Mucosa of descending colon (tissue), 3 donors: ENCODE results near the gene PRL. TPM values are rescaled to one million over a fixed set of nuclear protein-coding genes. Genes with fewer than 3 reads are reported as not detected.

Experiments
- ATAC-seq: fragments of 200-7000 bp; cut with Tn5 transposase; one replicate; pipeline ENCODE4 v1.9.1; 2020; ENCODE audit warnings: mild to moderate bottlenecking, moderate library complexity
- DNase-seq, 3 donors: peaks; one replicate each; pipeline ENCODE4 v3.0.0-alpha.2; 2020
- H3K36me3 ChIP-seq: fragments of 200-600 bp; one replicate; pipeline ENCODE4 v1.8.0; 2021; ENCODE audit warnings: low read depth, mild to moderate bottlenecking
- H3K4me1 ChIP-seq: fragments of 200-600 bp; one replicate; pipeline ENCODE4 v1.8.0; 2021; ENCODE audit warnings: low read depth, mild to moderate bottlenecking
- H3K4me3 ChIP-seq: fragments of 200-600 bp; one replicate; pipeline ENCODE4 v1.8.0; 2021; ENCODE audit warnings: mild to moderate bottlenecking
- H3K9me3 ChIP-seq: fragments of 200-600 bp; one replicate; pipeline ENCODE4 v1.8.0; 2021; ENCODE audit warnings: mild to moderate bottlenecking
- CTCF ChIP-seq: fragments of 200-600 bp; IDR thresholded peaks from one replicate; pipeline ENCODE4 v1.8.0; 2022; ENCODE audit warnings: antibody characterized with exemption, mild to moderate bottlenecking
- intact Hi-C, 2 donors: fragments of 100-400 bp; cut with DNase I in 1 of 2; cut with micrococcal nuclease in 1 of 2; formaldehyde crosslinking; loops; one replicate each; pipeline versions ENCODE4 v1.11.0 to v1.11.1; 2022; cut with DNase I, micrococcal nuclease
- total RNA-seq, 3 donors: library from RNA; stranded (reverse); fragmentation: NEBNext Ultra II Directional in 2 of 3; extraction: Animal tissue kit (Norgen Biotek cat#: 25700) in 2 of 3; gene quantifications; one replicate each; pipeline versions ENCODE4 v1.2.1 to v1.2.4, GENCODE V29; 2021 to 2023
- donor health status: DM: no; HTN: no; CAD: no; lungs with moderate emphysema.
- donor health status: DM: no; HTN: no; CAD: no.
- donor health status: DM: no; HTN: yes; CAD: no.

The PRL gene
- total RNA-seq, 3 donors from 2014 or later = not detected

GRCh38 chr6:22247916-22248482, 48.8 kb downstream of the PRL start:
- TF ChIP-seq CTCF = no peak
- Histone ChIP-seq H3K4me1 (no peaks in the 10 kb centered on the region), H3K9me3 (no peaks in the 10 kb centered on the region), H3K36me3 (no peaks in the 10 kb centered on the region), H3K4me3 (no peak overlapping the region)
- intact Hi-C loops = no loop called here
- ATAC-seq (no peak), DNase-seq (no peak)

- H3K9me3 ChIP-seq = no peaks in the 10 kb centered on the region
- TF ChIP-seq CTCF = no peak
- H3K4me3 ChIP-seq = no peak overlapping the region
- intact Hi-C loops = no loop called here
- no peak for DNase-seq
- no peaks in the 10 kb centered on the region for H3K36me3 ChIP-seq
- H3K4me1 ChIP-seq = no peaks in the 10 kb centered on the region
- no peak for ATAC-seq
These were observed 56.8 kb downstream of the PRL start for GRCh38 chr6:22240025-22240424.

- ATAC-seq = no peak
These were observed 57.4 kb downstream of the PRL start for GRCh38 chr6:22239261-22239921.

GRCh38 chr6:22238861-22239260, 58.0 kb downstream of the PRL start:
- no peak for TF ChIP-seq CTCF
- Histone ChIP-seq H3K36me3 (no peaks in the 10 kb centered on the region), H3K9me3 (no peaks in the 10 kb centered on the region), H3K4me3 (no peak overlapping the region), H3K4me1 (no peaks in the 10 kb centered on the region)
- intact Hi-C loops = no loop called here
- ATAC-seq (no peak), DNase-seq (no peak)

More at GRCh38 chr6:22239261-22239921, 57.4 kb downstream of the PRL start:
- no peaks in the 10 kb centered on the region for H3K4me1 ChIP-seq
- no peak overlapping the region for H3K4me3 ChIP-seq
- no peak for TF ChIP-seq CTCF
- intact Hi-C loops = no loop called here
- no peaks in the 10 kb centered on the region for H3K36me3 ChIP-seq
- H3K9me3 ChIP-seq = no peaks in the 10 kb centered on the region
- no peak for DNase-seq

GRCh38 chr6:22237526-22237925, 59.3 kb downstream of the PRL start:
- H3K4me3 ChIP-seq = no peak overlapping the region
- no peaks in the 10 kb centered on the region for H3K4me1 ChIP-seq
- no peak for TF ChIP-seq CTCF
- DNase-seq (no peak), ATAC-seq (no peak)
- no peaks in the 10 kb centered on the region for H3K36me3 ChIP-seq
- intact Hi-C loops = no loop called here
- H3K9me3 ChIP-seq = no peaks in the 10 kb centered on the region
